HCT116 (cell line): Measurements from ENCODE around the gene ACHE. TPM values are rescaled to one million over a fixed set of nuclear protein-coding genes. Genes with fewer than 3 reads are reported as not detected.

ENCODE experiments used
- ATAC-seq: fragments of 200-7000 bp; cut with Tn5 transposase; 2 replicates; pipeline ENCODE4 v1.9.1; 2020; ENCODE audit warnings: mild to moderate bottlenecking, moderate library complexity
- BruUV-seq: library from RNA; stranded (reverse); fragments of 400-500 nt; replicated peaks from 2 replicates; lab custom pipeline; 2021; lab: Mats Ljungman, UMichigan
- CTCF ChIA-PET: fragments of 300-600 bp; sonication (Branson Sonifier 250); formaldehyde crosslinking; loops from one replicate; lab custom pipeline; 2021; ENCODE audit warnings: antibody characterized with exemption; lab: Charles Lee
- POLR2A ChIA-PET: fragments of 300-600, 350-600 bp; sonication (Branson Sonifier 250); formaldehyde crosslinking; loops from one replicate; lab custom pipeline; 2021; ENCODE audit warnings: antibody characterized with exemption; lab: Charles Lee
- RAD21 ChIA-PET, 2 experiments: fragments of 300-600 bp; sonication (Branson Sonifier 250); formaldehyde crosslinking; loops; one replicate each; lab custom pipeline; 2023; ENCODE audit warnings: low total read pairs in 2 of 2; ENCODE audit not compliant: uncharacterized antibody in 2 of 2, unreplicated experiment in 2 of 2, low non-redundant PET in 1 of 2; lab: Charles Lee
- DNase-seq: peaks from one replicate; pipeline ENCODE4 v3.0.0-alpha.2; 2010; ENCODE audit warnings: low read depth, low spot score
- H2AFZ ChIP-seq: fragments of 200-600 bp; shearing (Covaris generic), sonication (generic); 2 replicates; pipeline ENCODE4 v1.6.1; 2017; ENCODE audit warnings: low read depth, mixed run types, mixed read lengths, antibody characterized with exemption, low read length; ENCODE audit not compliant: poor library complexity, severe bottlenecking
- H3K27ac ChIP-seq: 2 replicates; pipeline ENCODE4 v1.5.1; 2012; ENCODE audit warnings: low read depth, low read length
- H3K27me3 ChIP-seq: fragments of 200-600 bp; sonication (generic); 2 replicates; pipeline ENCODE4 v1.6.1; 2016; ENCODE audit warnings: mixed run types, low read length, mixed read lengths; ENCODE audit not compliant: insufficient read depth
- H3K36me3 ChIP-seq, 2 experiments: fragments of 200-500 bp in 1 of 2; fragments of 200-600 bp in 1 of 2; sonication (Bioruptor generic) in 1 of 2; sonication (generic) in 1 of 2; 2 replicates each; pipeline versions ENCODE4 v1.5.1 to v1.6.1; 2014 to 2016; ENCODE audit warnings: low read length in 2 of 2, inconsistent platforms in 1 of 2, mixed read lengths in 1 of 2, mixed run types in 1 of 2; ENCODE audit not compliant: insufficient read depth in 2 of 2, control insufficient read depth in 1 of 2
- H3K4me1 ChIP-seq, 2 experiments: fragments of 200-600 bp in 1 of 2; sonication (generic) in 1 of 2; 2 replicates each; pipeline versions ENCODE4 v1.5.1 to v1.6.1; 2012 to 2017; ENCODE audit warnings: low read length in 2 of 2, inconsistent platforms in 1 of 2, mild to moderate bottlenecking in 1 of 2, mixed read lengths in 1 of 2, mixed run types in 1 of 2, moderate library complexity in 1 of 2; ENCODE audit not compliant: insufficient read depth in 2 of 2, control insufficient read depth in 1 of 2
- H3K4me2 ChIP-seq: fragments of 200-600 bp; sonication (generic); 2 replicates; pipeline ENCODE4 v1.6.1; 2017; ENCODE audit warnings: mixed run types, low read length, mixed read lengths
- H3K4me3 ChIP-seq, 2 experiments: fragments of 200-600 bp in 1 of 2; sonication (generic) in 1 of 2; replicated peaks in 1 of 2; 2 replicates each; pipeline ENCODE4 v1.5.1; 2011 to 2016; ENCODE audit warnings: low read length in 2 of 2, control low read depth in 1 of 2, low read depth in 1 of 2, mild to moderate bottlenecking in 1 of 2, mixed read lengths in 1 of 2, mixed run types in 1 of 2
- H3K79me2 ChIP-seq: fragments of 200-600 bp; sonication (generic); 2 replicates; pipeline ENCODE4 v1.6.1; 2017; ENCODE audit warnings: mild to moderate bottlenecking, mixed run types, low read length, moderate library complexity, mixed read lengths; ENCODE audit not compliant: insufficient read depth
- H3K9ac ChIP-seq: fragments of 200-600 bp; sonication (generic); 2 replicates; pipeline ENCODE4 v1.6.1; 2016; ENCODE audit warnings: low read length, mixed read lengths
- H3K9me2 ChIP-seq: fragments of 200-600 bp; sonication (generic), shearing (Covaris generic); 2 replicates; pipeline ENCODE4 v1.6.1; 2017; ENCODE audit warnings: mixed run types, mild to moderate bottlenecking, moderate library complexity; ENCODE audit not compliant: insufficient read depth
- H3K9me3 ChIP-seq, 2 experiments: fragments of 200-500 bp in 1 of 2; fragments of 200-600 bp in 1 of 2; sonication (Bioruptor generic) in 1 of 2; sonication (generic) in 1 of 2; 2 replicates each; pipeline ENCODE4 v1.6.1; 2014 to 2017; ENCODE audit warnings: low read length in 2 of 2, mixed read lengths in 2 of 2, inconsistent platforms in 1 of 2, low read depth in 1 of 2, mild to moderate bottlenecking in 1 of 2, mixed run types in 1 of 2, moderate library complexity in 1 of 2; ENCODE audit not compliant: control insufficient read depth in 1 of 2, insufficient read depth in 1 of 2
- H4K20me1 ChIP-seq: fragments of 200-600 bp; sonication (generic), shearing (Covaris generic); 2 replicates; pipeline ENCODE4 v1.6.1; 2017; ENCODE audit warnings: mixed run types, mild to moderate bottlenecking, moderate library complexity; ENCODE audit not compliant: insufficient read depth
- ATF3 ChIP-seq: IDR thresholded peaks from 2 replicates; pipeline ENCODE4 v1.6.1; 2012
- CBX3 ChIP-seq: IDR thresholded peaks from 2 replicates; pipeline ENCODE4 v1.6.1; 2012; ENCODE audit warnings: low read depth
- CEBPB ChIP-seq: IDR thresholded peaks from 2 replicates; pipeline ENCODE4 v1.6.1; 2012; ENCODE audit warnings: low read depth
- CTCF ChIP-seq, 3 experiments: fragments of 200-600 bp in 1 of 3; sonication (generic) in 1 of 3; IDR thresholded peaks in 2 of 3; conservative IDR thresholded peaks in 1 of 3; 2 replicates each; pipeline ENCODE4 v1.5.1; 2012 to 2017; ENCODE audit warnings: low read depth in 2 of 3, low read length in 2 of 3, antibody characterized with exemption in 1 of 3, borderline replicate concordance in 1 of 3, control low read depth in 1 of 3, mild to moderate bottlenecking in 1 of 3, mixed read lengths in 1 of 3, mixed run types in 1 of 3, moderate library complexity in 1 of 3; ENCODE audit not compliant: insufficient read depth in 1 of 3
- EGR1 ChIP-seq: IDR thresholded peaks from 2 replicates; pipeline ENCODE4 v1.6.1; 2012; ENCODE audit warnings: low read depth
- ELF1 ChIP-seq: IDR thresholded peaks from 2 replicates; pipeline ENCODE4 v1.6.1; 2012; ENCODE audit warnings: low read depth, borderline replicate concordance
- EZH2phosphoT487 ChIP-seq: fragments of 200-600 bp; IDR thresholded peaks from 2 replicates; pipeline ENCODE4 v1.6.1; 2018; ENCODE audit warnings: antibody characterized with exemption, borderline replicate concordance
- JUND ChIP-seq: IDR thresholded peaks from 2 replicates; pipeline ENCODE4 v1.6.1; 2012
- MAX ChIP-seq: IDR thresholded peaks from 2 replicates; pipeline ENCODE4 v1.6.1; 2012
- POLR2A ChIP-seq: IDR thresholded peaks from 2 replicates; pipeline ENCODE4 v1.7.0; 2011; ENCODE audit warnings: borderline replicate concordance; ENCODE audit not compliant: insufficient read depth, insufficient read length; ENCODE audit errors: extremely low read depth
- RAD21 ChIP-seq: IDR thresholded peaks from 2 replicates; pipeline ENCODE4 v1.6.1; 2012; ENCODE audit warnings: low read depth, mild to moderate bottlenecking
- REST ChIP-seq: IDR thresholded peaks from 2 replicates; pipeline ENCODE4 v1.6.1; 2012; ENCODE audit warnings: low read depth
- SP1 ChIP-seq: IDR thresholded peaks from 2 replicates; pipeline ENCODE4 v1.6.1; 2012; ENCODE audit warnings: low read depth
- SRF ChIP-seq: IDR thresholded peaks from 2 replicates; pipeline ENCODE4 v1.6.1; 2012; ENCODE audit warnings: low read depth
- TCF7L2 ChIP-seq: IDR thresholded peaks from 2 replicates; pipeline ENCODE4 v1.7.0; 2011; ENCODE audit warnings: borderline replicate concordance, inconsistent platforms; ENCODE audit not compliant: insufficient read depth, insufficient read length; ENCODE audit errors: extremely low read depth
- ZBTB33 ChIP-seq: IDR thresholded peaks from 2 replicates; pipeline ENCODE4 v1.6.1; 2011; ENCODE audit warnings: mild to moderate bottlenecking, low read length, moderate library complexity; ENCODE audit not compliant: insufficient replicate concordance; ENCODE audit errors: extremely low read depth
- ZFX ChIP-seq: fragments of 450-650 bp; IDR thresholded peaks from 2 replicates; pipeline ENCODE4 v1.6.1; 2017
- ZNF274 ChIP-seq: fragments of 200-500 bp; sonication (Bioruptor generic); IDR thresholded peaks from 2 replicates; pipeline ENCODE4 v1.6.1; 2014; ENCODE audit warnings: mild to moderate bottlenecking, low read depth, low read length, inconsistent platforms
- intact Hi-C: fragments of 100-400 bp; cut with micrococcal nuclease; formaldehyde crosslinking; loops from 2 replicates; pipeline ENCODE4 v1.10.0; 2022
- total RNA-seq: library from RNA; stranded (reverse); gene quantifications from one replicate; pipeline ENCODE4 v1.2.1, GENCODE V29; 2021; ENCODE audit not compliant: unreplicated experiment

The ACHE gene
- total RNA-seq, 1 experiment from 2014 or later, result 1.8 TPM

- no peaks in the 10 kb centered on the region for H3K27me3 ChIP-seq
- intact Hi-C loops, result no loop called here
- peaks cover 6% of the 10 kb centered on the region; the same call in 1 of the 2 replicates for H4K20me1 ChIP-seq
- RAD21 ChIA-PET, result no interaction called here
- no peaks in the 10 kb centered on the region for H3K9me3 ChIP-seq
- peaks cover 89% of the 10 kb centered on the region for H3K79me2 ChIP-seq
- H2AFZ ChIP-seq, result no peak overlapping the region
- ATAC-seq, result no peak
- DNase-seq, result no peak
- peaks cover 0 to 8% of the 10 kb centered on the region in 2 experiments; a peak in 1 of 4 replicates for H3K4me1 ChIP-seq
- no peak for TF ChIP-seq CTCF (IDR thresholded peaks at IDR 0.05 in 2 of 3, conservative IDR thresholded peaks at IDR 0.05 in 1 of 3; ENCODE audit: borderline replicate concordance in 1 of 3, insufficient read depth in 1 of 3, low read depth in 2 of 3, low read length in 2 of 3)
- TF ChIP-seq TCF7L2, result no peak
- no peak for TF ChIP-seq SRF
- no peak for TF ChIP-seq EGR1
- no peak for TF ChIP-seq CBX3
- TF ChIP-seq REST, result no peak
- TF ChIP-seq ELF1, result no peak
- no peak for TF ChIP-seq ZFX
- no peak for TF ChIP-seq EZH2phosphoT487
- no peak for TF ChIP-seq POLR2A
- no peak for TF ChIP-seq ZNF274
- no peak for TF ChIP-seq CEBPB
- TF ChIP-seq ZBTB33, result no peak
- no peak for TF ChIP-seq RAD21
- TF ChIP-seq SP1, result no peak
- no peak for TF ChIP-seq MAX
- TF ChIP-seq ATF3, result no peak
- TF ChIP-seq JUND, result no peak
- H3K9ac ChIP-seq, result no peak overlapping the region
- H3K4me2 ChIP-seq, result no peak overlapping the region
- POLR2A ChIA-PET, result no interaction called here
- no TSS peak for BruUV-seq
- no peaks in the 10 kb centered on the region for H3K9me2 ChIP-seq
- no peak overlapping the region for H3K27ac ChIP-seq
- no peak overlapping the region for H3K4me3 ChIP-seq
- H3K36me3 ChIP-seq, result peaks cover 61 to 92% of the 10 kb centered on the region in 2 experiments
- CTCF ChIA-PET, result no interaction called here
Observed at GRCh38 chr7:100882785-100883526, 12.7 kb downstream of the ACHE start.
